Liver (tissue), 3 donors: ENCODE data around the gene CDC16.

Experiments used
- HNF4G ChIP-seq: IDR thresholded peaks from 2 replicates; pipeline ENCODE4 v1.6.1; 2016; ENCODE audit warnings: antibody characterized with exemption
- TF ChIP-seq, protein P1 (sequence below): fragments of 150-350 bp; IDR thresholded peaks from 2 replicates; pipeline ENCODE4 v1.5.1; 2017; ENCODE audit warnings: improper control_type of control experiment, low read depth, low read length; ENCODE audit not compliant: missing input control
- TF ChIP-seq, protein P2 (sequence below): IDR thresholded peaks from 2 replicates; pipeline ENCODE4 v1.6.1; 2016; ENCODE audit warnings: antibody characterized with exemption
- TF ChIP-seq, protein P3 (sequence below): IDR thresholded peaks from 2 replicates; pipeline ENCODE4 v1.6.1; 2016; ENCODE audit warnings: antibody characterized with exemption
- donor health status: healthy.
- donor health status: healthy.

DNA sequence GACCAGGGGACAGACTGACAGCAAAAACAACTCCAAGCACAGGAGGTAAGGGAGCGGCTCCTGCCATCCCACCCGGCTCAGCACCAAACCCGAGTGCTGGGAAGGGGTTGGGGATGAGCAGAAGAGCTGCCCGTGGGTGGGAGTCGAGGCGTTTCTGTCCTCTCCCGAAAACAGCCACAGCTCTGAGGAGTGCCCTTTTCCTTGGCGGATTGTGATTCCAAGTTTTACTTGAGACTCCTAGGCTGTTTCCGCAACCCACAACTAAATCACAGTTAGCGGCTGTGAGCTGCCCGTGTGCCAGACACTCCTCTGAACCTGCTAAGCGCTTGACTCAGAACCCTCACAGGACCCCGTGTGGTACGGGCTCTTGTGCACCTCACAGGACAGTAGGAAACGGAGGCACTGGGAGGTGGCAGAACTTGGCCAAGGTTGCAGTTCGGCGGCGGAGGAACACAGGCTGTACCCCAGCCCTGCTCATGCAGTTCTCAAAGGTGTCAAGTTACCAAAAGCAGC lies 34.2 kb upstream of the CDC16 start:
- TF ChIP-seq HNF4G = no peak
- TF ChIP-seq, protein P1, sequence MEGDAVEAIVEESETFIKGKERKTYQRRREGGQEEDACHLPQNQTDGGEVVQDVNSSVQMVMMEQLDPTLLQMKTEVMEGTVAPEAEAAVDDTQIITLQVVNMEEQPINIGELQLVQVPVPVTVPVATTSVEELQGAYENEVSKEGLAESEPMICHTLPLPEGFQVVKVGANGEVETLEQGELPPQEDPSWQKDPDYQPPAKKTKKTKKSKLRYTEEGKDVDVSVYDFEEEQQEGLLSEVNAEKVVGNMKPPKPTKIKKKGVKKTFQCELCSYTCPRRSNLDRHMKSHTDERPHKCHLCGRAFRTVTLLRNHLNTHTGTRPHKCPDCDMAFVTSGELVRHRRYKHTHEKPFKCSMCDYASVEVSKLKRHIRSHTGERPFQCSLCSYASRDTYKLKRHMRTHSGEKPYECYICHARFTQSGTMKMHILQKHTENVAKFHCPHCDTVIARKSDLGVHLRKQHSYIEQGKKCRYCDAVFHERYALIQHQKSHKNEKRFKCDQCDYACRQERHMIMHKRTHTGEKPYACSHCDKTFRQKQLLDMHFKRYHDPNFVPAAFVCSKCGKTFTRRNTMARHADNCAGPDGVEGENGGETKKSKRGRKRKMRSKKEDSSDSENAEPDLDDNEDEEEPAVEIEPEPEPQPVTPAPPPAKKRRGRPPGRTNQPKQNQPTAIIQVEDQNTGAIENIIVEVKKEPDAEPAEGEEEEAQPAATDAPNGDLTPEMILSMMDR = no peak
- TF ChIP-seq, protein P2, sequence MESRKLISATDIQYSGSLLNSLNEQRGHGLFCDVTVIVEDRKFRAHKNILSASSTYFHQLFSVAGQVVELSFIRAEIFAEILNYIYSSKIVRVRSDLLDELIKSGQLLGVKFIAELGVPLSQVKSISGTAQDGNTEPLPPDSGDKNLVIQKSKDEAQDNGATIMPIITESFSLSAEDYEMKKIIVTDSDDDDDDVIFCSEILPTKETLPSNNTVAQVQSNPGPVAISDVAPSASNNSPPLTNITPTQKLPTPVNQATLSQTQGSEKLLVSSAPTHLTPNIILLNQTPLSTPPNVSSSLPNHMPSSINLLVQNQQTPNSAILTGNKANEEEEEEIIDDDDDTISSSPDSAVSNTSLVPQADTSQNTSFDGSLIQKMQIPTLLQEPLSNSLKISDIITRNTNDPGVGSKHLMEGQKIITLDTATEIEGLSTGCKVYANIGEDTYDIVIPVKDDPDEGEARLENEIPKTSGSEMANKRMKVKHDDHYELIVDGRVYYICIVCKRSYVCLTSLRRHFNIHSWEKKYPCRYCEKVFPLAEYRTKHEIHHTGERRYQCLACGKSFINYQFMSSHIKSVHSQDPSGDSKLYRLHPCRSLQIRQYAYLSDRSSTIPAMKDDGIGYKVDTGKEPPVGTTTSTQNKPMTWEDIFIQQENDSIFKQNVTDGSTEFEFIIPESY = no peak
- TF ChIP-seq, protein P3, sequence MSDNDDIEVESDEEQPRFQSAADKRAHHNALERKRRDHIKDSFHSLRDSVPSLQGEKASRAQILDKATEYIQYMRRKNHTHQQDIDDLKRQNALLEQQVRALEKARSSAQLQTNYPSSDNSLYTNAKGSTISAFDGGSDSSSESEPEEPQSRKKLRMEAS = no peak
